ENCODE data around the gene STS.
A peak's percentile ranks its signal among the peaks of the same experiment; 100 is the strongest.

DNA sequence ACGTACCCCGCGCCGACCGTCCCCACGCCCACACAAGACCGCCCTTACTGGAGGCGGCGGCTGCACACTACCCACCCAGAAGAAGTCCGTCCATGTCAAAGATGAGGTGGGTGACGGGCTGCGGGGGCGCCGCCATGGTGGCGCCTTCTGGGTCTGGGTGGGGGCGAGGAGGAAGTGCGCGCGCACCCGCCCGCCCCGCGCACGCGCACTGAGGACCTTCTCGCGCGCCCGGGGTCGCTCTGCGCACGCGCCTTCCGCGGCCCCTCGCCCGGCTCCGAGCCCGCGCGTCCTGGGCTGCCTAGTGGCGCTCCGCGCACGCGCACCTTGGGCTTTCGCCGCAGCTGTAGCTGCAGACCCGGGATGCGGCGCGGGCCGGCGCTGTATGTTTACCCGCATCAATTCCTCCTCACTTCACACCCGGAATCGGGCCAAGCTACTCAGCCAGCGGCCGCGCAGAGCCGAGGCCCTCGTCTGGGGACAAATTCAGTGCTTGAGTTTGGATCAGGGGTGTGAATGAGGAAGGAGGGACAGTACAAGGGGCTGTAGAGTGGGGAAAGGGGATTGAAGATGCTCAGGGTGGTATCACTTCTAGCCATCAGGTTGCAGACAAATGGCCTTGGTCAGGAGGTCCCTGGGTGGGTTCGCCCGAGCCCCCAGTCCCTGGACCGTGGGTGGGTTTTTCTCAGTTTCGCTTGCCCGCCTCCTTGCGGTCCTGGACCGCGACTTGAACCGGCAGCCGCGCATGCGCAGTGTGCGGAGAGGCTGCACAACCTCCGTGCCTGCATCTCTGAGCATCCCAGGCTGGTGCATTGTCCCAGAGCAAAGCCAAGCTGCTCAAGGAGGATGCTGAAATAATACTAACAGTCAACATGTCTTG is 704 bp downstream of the STS start, which contains the start of gene PUDP:
- TF ChIP-seq, protein P1, sequence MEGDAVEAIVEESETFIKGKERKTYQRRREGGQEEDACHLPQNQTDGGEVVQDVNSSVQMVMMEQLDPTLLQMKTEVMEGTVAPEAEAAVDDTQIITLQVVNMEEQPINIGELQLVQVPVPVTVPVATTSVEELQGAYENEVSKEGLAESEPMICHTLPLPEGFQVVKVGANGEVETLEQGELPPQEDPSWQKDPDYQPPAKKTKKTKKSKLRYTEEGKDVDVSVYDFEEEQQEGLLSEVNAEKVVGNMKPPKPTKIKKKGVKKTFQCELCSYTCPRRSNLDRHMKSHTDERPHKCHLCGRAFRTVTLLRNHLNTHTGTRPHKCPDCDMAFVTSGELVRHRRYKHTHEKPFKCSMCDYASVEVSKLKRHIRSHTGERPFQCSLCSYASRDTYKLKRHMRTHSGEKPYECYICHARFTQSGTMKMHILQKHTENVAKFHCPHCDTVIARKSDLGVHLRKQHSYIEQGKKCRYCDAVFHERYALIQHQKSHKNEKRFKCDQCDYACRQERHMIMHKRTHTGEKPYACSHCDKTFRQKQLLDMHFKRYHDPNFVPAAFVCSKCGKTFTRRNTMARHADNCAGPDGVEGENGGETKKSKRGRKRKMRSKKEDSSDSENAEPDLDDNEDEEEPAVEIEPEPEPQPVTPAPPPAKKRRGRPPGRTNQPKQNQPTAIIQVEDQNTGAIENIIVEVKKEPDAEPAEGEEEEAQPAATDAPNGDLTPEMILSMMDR (IDR thresholded peaks at IDR 0.05; ENCODE audit: borderline replicate concordance, extremely low read depth, low read length, poor library complexity, severe bottlenecking), result peak; percentile 33
- no peak for TF ChIP-seq EZH2 (IDR thresholded peaks at IDR 0.05; ENCODE audit: borderline replicate concordance, low read depth, low read length, severe bottlenecking)

Measured in DND-41 (cell line).